ENCODE results near the gene DNAI2.

DNA sequence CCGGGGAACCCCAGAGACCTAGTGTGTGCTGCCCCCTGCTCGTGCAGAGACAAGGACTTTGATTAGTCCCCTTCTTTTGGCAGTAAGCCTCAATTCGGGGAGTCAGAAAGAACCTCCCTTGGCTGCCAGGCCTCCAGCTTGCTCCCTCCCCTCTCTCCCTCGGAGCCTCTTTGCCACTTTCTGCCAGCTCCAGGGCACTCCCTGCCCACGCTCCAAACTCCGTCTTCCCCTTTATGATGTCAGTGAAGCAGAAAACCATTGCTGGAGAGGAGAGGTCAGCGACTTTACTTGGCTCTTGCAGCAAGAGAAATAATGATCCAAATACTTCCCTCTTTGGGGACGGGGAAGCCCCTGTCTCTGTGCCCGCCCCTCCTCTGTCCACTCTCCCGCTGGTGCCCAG, 32.6 kb upstream of the DNAI2 start:
- TF ChIP-seq, protein P1, sequence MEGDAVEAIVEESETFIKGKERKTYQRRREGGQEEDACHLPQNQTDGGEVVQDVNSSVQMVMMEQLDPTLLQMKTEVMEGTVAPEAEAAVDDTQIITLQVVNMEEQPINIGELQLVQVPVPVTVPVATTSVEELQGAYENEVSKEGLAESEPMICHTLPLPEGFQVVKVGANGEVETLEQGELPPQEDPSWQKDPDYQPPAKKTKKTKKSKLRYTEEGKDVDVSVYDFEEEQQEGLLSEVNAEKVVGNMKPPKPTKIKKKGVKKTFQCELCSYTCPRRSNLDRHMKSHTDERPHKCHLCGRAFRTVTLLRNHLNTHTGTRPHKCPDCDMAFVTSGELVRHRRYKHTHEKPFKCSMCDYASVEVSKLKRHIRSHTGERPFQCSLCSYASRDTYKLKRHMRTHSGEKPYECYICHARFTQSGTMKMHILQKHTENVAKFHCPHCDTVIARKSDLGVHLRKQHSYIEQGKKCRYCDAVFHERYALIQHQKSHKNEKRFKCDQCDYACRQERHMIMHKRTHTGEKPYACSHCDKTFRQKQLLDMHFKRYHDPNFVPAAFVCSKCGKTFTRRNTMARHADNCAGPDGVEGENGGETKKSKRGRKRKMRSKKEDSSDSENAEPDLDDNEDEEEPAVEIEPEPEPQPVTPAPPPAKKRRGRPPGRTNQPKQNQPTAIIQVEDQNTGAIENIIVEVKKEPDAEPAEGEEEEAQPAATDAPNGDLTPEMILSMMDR (conservative IDR thresholded peaks at IDR 0.05): no peak
- no peak for TF ChIP-seq ZFX (IDR thresholded peaks at IDR 0.05)

Data from C4-2B (cell line).